C4-2B (cell line): ENCODE results near the gene TRIM71.

Experiments used
- H3K27ac ChIP-seq: fragments of 450-650 bp; 2 replicates; pipeline ENCODE4 v1.5.1; 2017
- ZFX ChIP-seq: fragments of 450-650 bp; IDR thresholded peaks from 2 replicates; pipeline ENCODE4 v1.6.1; 2017
- TF ChIP-seq, protein P1 (sequence below): fragments of 450-650 bp; conservative IDR thresholded peaks from 2 replicates; pipeline ENCODE4 v1.5.1; 2017; ENCODE audit warnings: mild to moderate bottlenecking

TRIM71 gene

DNA sequence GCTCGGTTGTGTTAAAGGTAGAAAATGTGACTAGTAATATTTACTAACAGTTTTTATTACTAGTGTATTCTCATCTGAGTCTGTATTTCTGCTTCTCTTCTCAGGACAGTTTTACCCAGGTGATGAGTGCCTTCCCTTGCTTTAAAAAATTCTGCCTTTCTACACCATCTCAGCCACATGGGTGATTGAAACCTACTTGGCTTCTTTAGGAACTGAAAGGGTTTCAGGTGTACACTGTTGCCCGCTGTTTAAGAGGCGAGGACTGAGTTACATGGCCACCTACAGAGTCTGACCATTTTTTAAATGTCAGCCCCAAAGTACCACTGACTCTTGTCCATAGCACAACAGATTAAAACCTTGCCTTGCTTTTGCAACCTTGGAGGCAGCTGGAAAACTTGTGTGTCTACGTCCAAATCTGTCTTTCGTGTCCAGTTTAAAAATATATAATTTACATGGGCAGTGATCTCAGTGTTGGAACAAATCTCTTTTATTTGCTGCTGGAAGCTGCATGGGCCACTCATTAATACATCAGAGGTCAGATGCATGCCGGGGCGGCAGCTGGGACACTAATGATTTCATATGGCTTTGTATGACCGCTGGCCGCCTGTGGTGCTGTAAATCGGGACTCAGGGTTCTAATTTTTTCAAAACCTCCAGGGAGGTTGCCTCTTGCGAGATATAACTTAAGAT lies 44.6 kb downstream of the TRIM71 start:
- TF ChIP-seq ZFX = no peak
- TF ChIP-seq, protein P1, sequence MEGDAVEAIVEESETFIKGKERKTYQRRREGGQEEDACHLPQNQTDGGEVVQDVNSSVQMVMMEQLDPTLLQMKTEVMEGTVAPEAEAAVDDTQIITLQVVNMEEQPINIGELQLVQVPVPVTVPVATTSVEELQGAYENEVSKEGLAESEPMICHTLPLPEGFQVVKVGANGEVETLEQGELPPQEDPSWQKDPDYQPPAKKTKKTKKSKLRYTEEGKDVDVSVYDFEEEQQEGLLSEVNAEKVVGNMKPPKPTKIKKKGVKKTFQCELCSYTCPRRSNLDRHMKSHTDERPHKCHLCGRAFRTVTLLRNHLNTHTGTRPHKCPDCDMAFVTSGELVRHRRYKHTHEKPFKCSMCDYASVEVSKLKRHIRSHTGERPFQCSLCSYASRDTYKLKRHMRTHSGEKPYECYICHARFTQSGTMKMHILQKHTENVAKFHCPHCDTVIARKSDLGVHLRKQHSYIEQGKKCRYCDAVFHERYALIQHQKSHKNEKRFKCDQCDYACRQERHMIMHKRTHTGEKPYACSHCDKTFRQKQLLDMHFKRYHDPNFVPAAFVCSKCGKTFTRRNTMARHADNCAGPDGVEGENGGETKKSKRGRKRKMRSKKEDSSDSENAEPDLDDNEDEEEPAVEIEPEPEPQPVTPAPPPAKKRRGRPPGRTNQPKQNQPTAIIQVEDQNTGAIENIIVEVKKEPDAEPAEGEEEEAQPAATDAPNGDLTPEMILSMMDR = no peak
- H3K27ac ChIP-seq = no peak overlapping the region

DNA sequence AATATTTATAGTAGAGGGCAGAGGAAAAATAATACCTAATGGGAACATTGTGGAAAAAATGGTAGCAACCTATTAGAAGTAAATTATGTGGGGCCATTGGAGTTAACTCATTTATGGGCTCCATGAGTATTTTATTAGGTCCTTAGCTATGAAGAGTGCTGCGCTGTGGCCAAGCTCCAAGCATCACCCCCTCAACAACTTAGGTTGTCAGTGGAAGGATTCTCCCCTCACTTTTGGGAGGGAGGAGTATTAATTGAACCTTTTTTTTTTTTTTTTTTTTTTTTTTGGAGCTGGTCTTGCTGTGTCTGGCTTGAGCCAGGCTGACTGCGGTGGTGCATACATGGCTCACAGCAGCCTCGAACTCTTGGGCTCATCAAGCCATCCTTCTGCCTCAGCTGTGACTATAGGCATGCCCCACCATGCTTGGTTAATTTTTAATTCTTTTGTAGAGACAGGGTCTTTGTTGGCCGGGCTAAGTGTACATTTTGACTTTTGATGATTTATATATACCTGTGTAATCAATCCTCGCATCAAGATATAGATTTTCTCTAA lies 45.2 kb downstream of the TRIM71 start:
- no peak overlapping the region for H3K27ac ChIP-seq
- TF ChIP-seq, protein P1 = no peak
- no peak for TF ChIP-seq ZFX

DNA sequence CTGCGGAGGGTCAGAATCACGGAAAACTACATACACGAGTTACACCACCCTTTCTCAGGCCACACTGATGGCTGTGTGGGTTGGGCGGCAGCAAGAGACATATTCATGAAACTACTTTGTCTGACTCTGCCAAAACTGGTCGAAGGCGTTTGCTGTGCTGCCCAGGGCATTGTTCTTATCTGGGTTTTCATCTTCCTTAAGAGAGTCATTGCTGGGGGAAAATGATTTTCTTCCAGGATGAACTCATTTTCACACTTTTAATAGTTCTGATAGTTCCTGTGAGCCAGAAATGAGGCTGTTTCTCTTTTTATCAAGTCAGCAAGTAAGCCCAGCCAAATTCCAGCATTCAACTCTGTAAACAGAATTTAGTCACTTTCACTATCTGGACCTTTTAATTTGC lies 47.6 kb downstream of the TRIM71 start:
- TF ChIP-seq ZFX = no peak
- TF ChIP-seq, protein P1 = no peak
- H3K27ac ChIP-seq = peak overlapping the region; percentile 32; the same call in 1 of the 2 replicates

DNA sequence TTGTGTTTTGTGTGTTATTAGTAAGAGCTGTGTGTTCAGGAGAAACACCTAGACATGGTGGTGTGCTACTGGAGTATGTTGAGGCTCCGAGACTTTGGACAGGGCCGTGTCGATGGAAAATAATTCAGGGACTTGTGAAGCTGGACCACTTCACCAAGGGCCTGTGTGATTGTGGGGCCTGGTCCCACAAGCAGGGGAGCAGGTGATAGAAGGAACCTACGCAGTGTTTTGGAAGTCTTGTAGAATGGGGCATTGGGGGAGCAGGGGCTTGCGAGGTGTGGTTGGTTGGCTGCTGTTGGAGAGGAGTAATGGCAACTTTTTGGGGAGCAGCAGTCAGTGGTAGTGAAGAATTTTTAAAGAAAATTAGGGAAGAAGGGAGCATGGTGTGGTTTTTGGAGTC lies 48.7 kb downstream of the TRIM71 start:
- H3K27ac ChIP-seq = no peak overlapping the region
- TF ChIP-seq ZFX = no peak
- TF ChIP-seq, protein P1 = no peak

DNA sequence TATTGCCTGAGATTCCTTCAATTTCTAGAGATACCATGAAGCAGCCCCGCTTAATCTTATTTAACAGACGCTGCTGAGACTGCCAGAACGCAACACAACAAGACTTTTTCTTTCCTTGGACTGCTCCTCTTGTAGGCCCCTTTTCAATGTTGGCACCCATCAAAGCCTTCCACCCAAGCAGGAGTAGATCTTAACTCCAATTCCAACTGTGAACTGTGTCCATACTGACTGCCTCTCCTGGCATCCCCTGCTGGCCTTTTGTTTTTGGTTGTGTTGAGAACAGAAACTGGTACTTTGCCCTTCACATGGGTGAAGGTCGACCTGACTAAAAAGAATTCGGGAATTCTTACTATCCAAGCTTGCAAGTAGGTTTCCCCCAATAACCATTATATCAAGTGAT lies 50.2 kb downstream of the TRIM71 start:
- TF ChIP-seq, protein P1 = no peak
- no peak for TF ChIP-seq ZFX
- no peak overlapping the region for H3K27ac ChIP-seq

DNA sequence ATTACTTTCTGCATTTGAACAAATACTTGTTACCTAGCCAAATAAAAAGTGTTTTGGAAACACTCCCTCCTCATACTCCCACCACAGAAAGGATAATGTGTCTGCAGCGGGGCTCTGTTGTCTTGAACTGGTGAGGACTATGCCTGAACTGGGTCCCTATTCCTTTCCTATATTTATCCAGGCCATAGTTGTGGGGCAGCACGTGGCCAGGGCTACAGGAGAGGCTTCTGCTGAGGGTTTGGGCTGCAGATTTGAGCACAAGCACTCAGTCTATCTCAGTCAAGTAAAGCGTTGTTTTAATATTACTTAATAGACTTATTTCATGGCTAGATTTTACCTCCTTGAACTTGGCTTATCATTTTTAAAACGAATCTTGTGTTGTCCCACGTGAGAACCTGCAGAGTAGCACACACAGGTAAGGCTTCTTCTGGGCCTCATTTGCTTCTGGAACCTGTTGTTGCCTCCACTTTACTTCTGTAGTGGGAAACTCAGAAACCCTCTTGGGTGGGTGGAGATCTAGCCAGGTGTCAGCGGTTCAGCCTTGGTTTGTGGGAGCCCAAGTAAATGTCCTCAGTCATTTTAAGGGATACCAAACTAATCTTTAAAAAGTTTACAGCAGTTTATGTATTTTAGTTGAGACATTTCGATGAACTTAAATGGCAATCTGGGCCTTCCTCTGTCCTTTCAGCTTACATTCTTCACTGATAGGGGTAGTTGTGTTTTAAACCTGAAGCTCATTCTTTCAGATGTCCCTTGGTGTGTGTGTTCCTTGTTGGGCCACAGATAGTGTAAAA lies 51.1 kb downstream of the TRIM71 start:
- no peak overlapping the region for H3K27ac ChIP-seq
- no peak for TF ChIP-seq ZFX
- TF ChIP-seq, protein P1 = no peak

DNA sequence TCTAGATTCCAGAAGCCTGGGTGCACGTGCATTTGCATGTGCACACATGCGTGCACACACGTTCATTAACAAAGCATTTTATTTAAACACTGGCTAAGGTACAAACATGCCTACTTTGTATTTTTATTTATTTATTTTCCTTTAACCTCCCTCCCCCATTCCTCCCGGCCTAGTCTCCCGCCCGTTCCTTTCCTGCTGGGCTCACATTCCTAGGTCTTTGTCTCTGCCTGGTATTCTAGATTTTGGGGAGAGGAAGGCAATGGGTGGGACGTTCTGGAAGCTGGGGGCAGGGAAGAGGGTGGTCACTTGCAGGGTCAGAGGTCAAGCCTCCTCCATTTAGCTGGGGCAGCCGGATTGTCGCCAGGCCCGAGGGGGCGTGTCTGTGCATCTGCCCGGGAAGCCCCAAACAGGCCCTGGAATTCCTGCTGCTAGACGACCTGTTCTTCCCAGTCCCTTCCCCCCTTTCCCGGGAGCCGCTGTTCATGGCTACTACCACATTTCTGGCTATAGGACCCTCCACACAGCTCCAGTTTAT lies 51.8 kb downstream of the TRIM71 start:
- no peak for TF ChIP-seq ZFX
- TF ChIP-seq, protein P1 = no peak
- no peak overlapping the region for H3K27ac ChIP-seq
